Islet of Langerhans (tissue), 1 donor: ENCODE results near the gene DRD3.
A peak's percentile ranks its signal among the peaks of the same experiment; 100 is the strongest.

Source experiments
- FAIRE-seq: peaks from one replicate; lab custom pipeline; 2011; peaks lifted over from hg19 to GRCh38; lab: Jason Lieb, UNC

DRD3 gene

GRCh38 chr3:114179575-114179974, 723 bp upstream of the DRD3 start:
- FAIRE-seq: peak; percentile 91

DNA sequence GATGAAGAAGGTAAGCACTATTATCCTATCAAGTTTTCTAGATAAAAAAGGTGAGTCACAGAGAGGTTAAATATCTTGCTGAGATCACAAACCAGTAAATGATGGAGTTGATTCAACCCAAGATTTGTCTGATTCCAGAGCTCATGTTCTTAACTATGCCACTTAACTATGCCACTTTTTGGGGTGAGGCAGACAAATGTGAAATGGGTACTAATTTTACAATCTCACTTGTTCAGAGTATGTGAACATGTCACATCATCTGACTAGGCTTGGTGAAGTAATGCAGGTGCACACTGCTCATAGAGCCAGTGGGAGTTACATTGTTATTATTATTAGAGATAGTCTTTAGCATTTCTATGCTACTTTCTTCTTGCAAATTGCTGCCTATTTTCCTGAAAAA, 2.0 kb downstream of the DRD3 start:
- FAIRE-seq: no peak

DNA sequence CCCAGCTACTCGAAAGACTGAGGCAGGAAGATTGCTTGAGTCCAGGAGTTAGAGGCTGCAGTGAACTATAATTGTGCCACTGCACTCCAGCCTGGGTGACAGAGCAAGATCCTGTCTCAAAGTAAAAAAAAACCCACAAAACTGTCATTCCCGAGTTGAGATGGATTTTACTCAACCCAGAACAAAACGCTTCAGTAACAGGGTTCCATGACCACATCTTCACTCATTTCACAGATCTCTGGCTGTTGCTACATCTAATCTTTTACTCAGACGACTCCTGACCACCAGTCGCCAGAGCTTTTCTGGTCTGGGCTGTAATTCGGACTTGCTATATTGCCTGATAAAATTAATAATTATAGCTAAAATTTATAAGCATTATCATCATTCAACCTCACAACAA, 2.4 kb downstream of the DRD3 start:
- FAIRE-seq: no peak

- no peak for FAIRE-seq
Measured at GRCh38 chr3:114175204-114175987, 3.5 kb downstream of the DRD3 start.

DNA sequence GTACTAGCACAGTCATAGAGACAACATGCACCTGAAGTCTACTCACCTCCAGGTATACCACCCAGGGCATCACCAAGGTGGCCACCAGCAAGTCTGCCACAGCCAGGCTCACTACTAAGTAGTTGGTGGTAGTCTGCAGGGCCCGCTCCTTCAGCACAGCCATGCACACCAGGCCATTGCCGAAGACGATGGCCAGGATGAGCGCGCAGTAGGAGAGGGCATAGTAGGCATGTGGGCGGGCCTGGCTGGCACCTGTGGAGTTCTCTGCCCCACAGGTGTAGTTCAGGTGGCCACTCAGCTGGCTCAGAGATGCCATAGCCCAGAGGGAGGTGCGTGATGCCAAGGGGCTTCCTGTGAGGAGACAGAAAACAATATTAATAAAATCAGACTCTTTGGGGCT, 7.2 kb downstream of the DRD3 start:
- FAIRE-seq: no peak

DNA sequence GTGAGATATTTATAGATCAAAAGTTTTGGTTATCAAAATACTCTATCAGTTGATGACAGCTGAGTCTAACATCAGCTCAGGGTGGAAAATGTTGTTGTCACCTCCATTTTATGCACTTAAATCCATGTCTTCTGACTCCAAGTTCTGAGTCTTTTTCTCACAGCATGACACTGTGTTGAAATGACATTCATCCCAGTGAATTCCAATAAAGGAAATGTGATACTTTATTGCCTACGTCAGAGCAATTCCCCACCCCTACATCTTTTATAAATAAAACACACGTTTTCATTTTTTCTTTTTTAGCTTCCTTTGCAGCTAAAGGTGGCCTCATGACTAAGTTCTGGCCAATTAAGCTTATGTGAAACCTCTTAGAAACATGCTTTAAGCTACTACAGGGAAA, 10.7 kb downstream of the DRD3 start:
- FAIRE-seq: no peak

GRCh38 chr3:114157321-114157720, 21.5 kb downstream of the DRD3 start:
- FAIRE-seq: no peak

GRCh38 chr3:114155370-114155821, 23.5 kb downstream of the DRD3 start:
- no peak for FAIRE-seq

GRCh38 chr3:114154321-114154821, 24.5 kb downstream of the DRD3 start:
- FAIRE-seq: no peak

GRCh38 chr3:114152519-114153151, 26.2 kb downstream of the DRD3 start:
- no peak for FAIRE-seq

- FAIRE-seq: no peak
Measured at GRCh38 chr3:114151091-114151490, 27.8 kb downstream of the DRD3 start.

GRCh38 chr3:114147251-114147650, 31.6 kb downstream of the DRD3 start:
- no peak for FAIRE-seq

GRCh38 chr3:114144909-114145688, 33.8 kb downstream of the DRD3 start:
- FAIRE-seq: no peak

DNA sequence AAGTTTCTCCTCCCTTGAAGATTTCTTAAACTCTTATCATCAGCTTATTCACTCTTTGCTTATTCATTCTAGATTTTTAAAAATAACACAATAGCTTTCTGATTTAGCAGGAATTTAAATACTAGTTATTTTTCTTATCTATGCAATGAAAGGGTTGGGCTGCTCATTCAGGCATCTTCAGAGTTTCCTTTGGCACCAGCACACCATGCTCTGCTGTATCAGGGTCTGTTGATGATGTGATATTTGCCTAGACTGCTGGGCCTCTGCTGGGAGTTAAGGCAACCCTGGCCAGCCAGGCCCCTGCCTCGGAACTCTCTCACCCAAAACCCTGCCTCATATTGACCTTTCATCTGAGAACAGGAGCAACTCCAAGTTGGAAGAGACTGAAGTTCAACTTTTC, 35.0 kb downstream of the DRD3 start:
- FAIRE-seq: no peak

- FAIRE-seq: no peak
Measured at GRCh38 chr3:114139836-114140235, 39.0 kb downstream of the DRD3 start.

DNA sequence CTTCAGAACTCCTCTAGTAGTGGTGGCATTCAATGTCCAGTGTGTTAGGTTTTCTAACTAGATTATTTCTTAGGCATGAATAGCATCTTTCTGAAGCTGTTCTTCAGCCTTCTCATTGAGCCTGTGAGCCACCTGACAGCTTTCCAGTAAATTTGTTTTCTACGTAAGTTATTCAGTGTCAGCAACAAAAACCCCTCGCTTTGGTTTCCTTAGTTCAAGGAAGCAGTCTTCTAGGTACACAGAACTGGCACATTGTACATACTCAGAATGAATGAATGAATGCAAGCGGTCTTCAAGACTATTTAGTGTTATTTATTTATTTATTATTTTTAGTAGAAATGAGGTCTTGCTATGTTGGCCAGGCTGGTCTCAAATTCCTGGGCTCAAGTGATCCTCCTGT, 44.9 kb downstream of the DRD3 start:
- FAIRE-seq: no peak

GRCh38 chr3:114132500-114132899, 46.4 kb downstream of the DRD3 start:
- no peak for FAIRE-seq

DNA sequence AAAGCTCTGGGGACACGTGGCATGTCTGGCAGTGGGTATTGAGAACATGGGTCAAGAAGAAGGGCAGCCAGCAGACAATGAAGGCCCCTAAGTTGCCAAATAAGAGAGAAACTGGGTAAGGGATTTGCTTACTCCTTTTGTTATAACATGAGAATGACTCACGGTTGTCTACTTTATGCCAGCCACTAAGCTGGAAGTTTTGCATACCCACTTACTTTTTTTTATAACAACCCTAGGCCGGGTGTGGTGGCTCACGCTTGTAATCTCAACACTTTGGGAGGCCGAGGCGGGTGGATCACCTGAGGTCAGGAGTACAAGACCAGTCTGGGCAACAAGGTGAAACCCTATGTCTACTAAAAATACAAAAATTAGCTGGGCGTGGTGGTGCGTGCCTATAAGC, 50.0 kb downstream of the DRD3 start:
- FAIRE-seq: no peak

GRCh38 chr3:114128231-114128630, 50.6 kb downstream of the DRD3 start:
- no peak for FAIRE-seq

DNA sequence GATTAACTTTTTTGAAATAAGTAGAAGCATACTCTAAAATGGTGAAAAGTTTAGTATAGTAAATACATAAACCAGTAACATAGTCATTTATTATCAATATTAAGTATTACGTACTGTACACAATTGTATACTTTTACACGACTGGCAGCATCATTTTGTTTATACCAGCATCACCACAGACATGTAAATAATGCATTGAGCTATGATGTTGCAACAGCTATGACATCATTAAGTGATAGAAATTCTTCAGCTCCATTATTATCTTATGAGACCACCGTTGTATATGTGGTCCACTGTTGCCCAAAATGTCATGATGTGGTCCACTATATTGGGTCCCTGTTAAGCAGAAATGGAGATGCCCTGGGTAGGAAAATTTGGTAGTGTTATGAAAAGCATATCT, 51.3 kb downstream of the DRD3 start:
- no peak for FAIRE-seq

DNA sequence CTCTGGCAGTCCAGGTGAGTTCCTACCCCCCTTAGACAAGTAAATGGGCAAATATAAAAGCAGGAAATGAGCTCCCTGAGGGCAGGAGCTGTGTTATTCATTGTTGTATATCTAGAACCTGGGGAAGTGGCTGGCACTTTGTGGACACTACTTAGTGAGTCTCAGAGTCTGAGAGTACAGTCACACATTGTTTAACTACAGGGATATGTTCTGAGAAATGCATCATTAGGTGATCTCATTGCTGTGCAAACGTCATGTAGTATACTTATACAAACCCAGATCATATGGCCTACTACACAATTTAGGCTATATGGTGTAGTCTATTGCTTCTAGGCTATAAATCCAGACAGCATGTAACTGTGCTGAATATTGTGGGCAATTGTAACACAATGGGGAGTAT, 52.4 kb downstream of the DRD3 start:
- FAIRE-seq: no peak

GRCh38 chr3:114122027-114122709, 56.7 kb downstream of the DRD3 start:
- FAIRE-seq: peak; percentile 61
